Kidney epithelial cell (primary cell): ENCODE results near the gene LIG4. TPM values are rescaled to one million over a fixed set of nuclear protein-coding genes. Genes with fewer than 3 reads are reported as not detected.
"Not testable (repeated sequence)": the region's sequence is repeated elsewhere in the genome, so short reads cannot be mapped to it uniquely, and the experiment has no call there.

Source experiments
- DNase-seq: peaks from one replicate; pipeline ENCODE4 v3.0.0-alpha.2; 2010; ENCODE audit warnings: low read depth
- H3K27me3 ChIP-seq: 2 replicates; pipeline ENCODE4 v1.6.0; 2011; ENCODE audit warnings: low read length; ENCODE audit not compliant: control insufficient read depth, insufficient read depth
- H3K36me3 ChIP-seq: 2 replicates; pipeline ENCODE4 v1.5.1; 2011; ENCODE audit warnings: low read length; ENCODE audit not compliant: control insufficient read depth, insufficient read depth
- H3K4me3 ChIP-seq: 2 replicates; pipeline ENCODE4 v1.5.1; 2011; ENCODE audit warnings: low read depth, mild to moderate bottlenecking, control low read depth, low read length
- CTCF ChIP-seq: IDR thresholded peaks from 2 replicates; pipeline ENCODE4 v1.5.1; 2011; ENCODE audit warnings: mild to moderate bottlenecking, moderate library complexity, low read length, control low read depth, inconsistent platforms; ENCODE audit not compliant: insufficient read depth, poor library complexity, severe bottlenecking
- total RNA-seq: library from RNA; depleted of rRNA; stranded (reverse); fragments of >200 nt; gene quantifications from 2 replicates; pipeline ENCODE4 v1.2.3, GENCODE V29; 2015

The LIG4 gene
- total RNA-seq, 1 donor from 2014 or later = 17.3 TPM

- H3K27me3 ChIP-seq = no peaks in the 10 kb centered on the region
- H3K36me3 ChIP-seq = no peaks in the 10 kb centered on the region
- H3K4me3 ChIP-seq = peak within 1 kb of the TSS; percentile 94
- no peak for DNase-seq
- TF ChIP-seq CTCF = no peak
These were observed 3.0 kb upstream of the LIG4 start, which contains the start of gene ABHD13 for GRCh38 chr13:108218044-108218974. Gene ABHD13 (plus strand): TSS chr13:108218392. CDS start chr13:108229219, 10,827 bp downstream.

- peak overlapping the region; percentile 94 for H3K4me3 ChIP-seq
- DNase-seq, H3K36me3 ChIP-seq, H3K27me3 ChIP-seq: not testable (repeated sequence)
These were observed 2.1 kb upstream of the LIG4 start for GRCh38 chr13:108217307-108218043.

- no peak for TF ChIP-seq CTCF
- Histone ChIP-seq H3K27me3 (no peaks in the 10 kb centered on the region), H3K4me3 (peak overlapping the region; percentile 75), H3K36me3 (no peaks in the 10 kb centered on the region)
- no peak for DNase-seq
These were observed 680 bp downstream of the LIG4 start for GRCh38 chr13:108214441-108215271.

- Histone ChIP-seq H3K27me3 (no peaks in the 10 kb centered on the region), H3K4me3 (peak overlapping the region; percentile 75), H3K36me3 (no peaks in the 10 kb centered on the region)
- TF ChIP-seq CTCF = no peak
- no peak for DNase-seq
These were observed 1.4 kb downstream of the LIG4 start for GRCh38 chr13:108213946-108214345.

GRCh38 chr13:108212886-108213285, 2.5 kb downstream of the LIG4 start:
- Histone ChIP-seq H3K27me3 (no peaks in the 10 kb centered on the region), H3K4me3 (no peak overlapping the region), H3K36me3 (no peaks in the 10 kb centered on the region)
- TF ChIP-seq CTCF = no peak
- no peak for DNase-seq
